Sigmoid colon (tissue), 4 donors: ENCODE results near the gene UQCC2.

Source experiments
- EP300 ChIP-seq, 4 donors: sonication (generic); formaldehyde crosslinking; IDR thresholded peaks; one replicate each; pipeline ENCODE4 v1.6.1; 2017; ENCODE audit warnings: antibody characterized with exemption in 4 of 4
- POLR2AphosphoS5 ChIP-seq, 4 donors: sonication (generic); formaldehyde crosslinking; IDR thresholded peaks; one replicate each; pipeline ENCODE4 v1.6.1; 2017; ENCODE audit warnings: antibody characterized with exemption in 4 of 4
- TF ChIP-seq, protein P1 (sequence below), 4 experiments: fragments of 450-650 bp in 3 of 4; fragments of 200-600 bp in 1 of 4; IDR thresholded peaks; one replicate each; pipeline ENCODE4 v1.5.1; 2016 to 2019; ENCODE audit warnings: antibody characterized with exemption in 4 of 4, mild to moderate bottlenecking in 3 of 4, moderate library complexity in 2 of 4

- TF ChIP-seq POLR2AphosphoS5 (IDR thresholded peaks at IDR 0.05) (no peak), EP300 (IDR thresholded peaks at IDR 0.05) (no peak)
- TF ChIP-seq, protein P1, sequence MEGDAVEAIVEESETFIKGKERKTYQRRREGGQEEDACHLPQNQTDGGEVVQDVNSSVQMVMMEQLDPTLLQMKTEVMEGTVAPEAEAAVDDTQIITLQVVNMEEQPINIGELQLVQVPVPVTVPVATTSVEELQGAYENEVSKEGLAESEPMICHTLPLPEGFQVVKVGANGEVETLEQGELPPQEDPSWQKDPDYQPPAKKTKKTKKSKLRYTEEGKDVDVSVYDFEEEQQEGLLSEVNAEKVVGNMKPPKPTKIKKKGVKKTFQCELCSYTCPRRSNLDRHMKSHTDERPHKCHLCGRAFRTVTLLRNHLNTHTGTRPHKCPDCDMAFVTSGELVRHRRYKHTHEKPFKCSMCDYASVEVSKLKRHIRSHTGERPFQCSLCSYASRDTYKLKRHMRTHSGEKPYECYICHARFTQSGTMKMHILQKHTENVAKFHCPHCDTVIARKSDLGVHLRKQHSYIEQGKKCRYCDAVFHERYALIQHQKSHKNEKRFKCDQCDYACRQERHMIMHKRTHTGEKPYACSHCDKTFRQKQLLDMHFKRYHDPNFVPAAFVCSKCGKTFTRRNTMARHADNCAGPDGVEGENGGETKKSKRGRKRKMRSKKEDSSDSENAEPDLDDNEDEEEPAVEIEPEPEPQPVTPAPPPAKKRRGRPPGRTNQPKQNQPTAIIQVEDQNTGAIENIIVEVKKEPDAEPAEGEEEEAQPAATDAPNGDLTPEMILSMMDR (IDR thresholded peaks at IDR 0.05) = no peak
These were observed 13.7 kb downstream of the UQCC2 start for GRCh38 chr6:33697845-33698244.
